ENCODE results near the gene SLC43A2. TPM values are rescaled to one million over a fixed set of nuclear protein-coding genes. Genes with fewer than 3 reads are reported as not detected.
"Not testable (repeated sequence)": the region's sequence is repeated elsewhere in the genome, so short reads cannot be mapped to it uniquely, and the experiment has no call there.

SLC43A2 gene
- total RNA-seq, 3 donors from 2014 or later (not counting 1 experiment from before 2014, with no cell fraction given) = 24.5 to 36.0 (median 30.3) TPM

GRCh38 chr17:1532836-1533602 is 95.6 kb downstream of the SLC43A2 start:
- Mint-ChIP-seq H3K4me3 (no peak overlapping the region), H3K27me3 (ENCODE audit: low read depth in 2 of 2) (no peaks in the 10 kb centered on the region), H3K4me1 (no peaks in the 10 kb centered on the region), H3K9me3 (no peaks in the 10 kb centered on the region), H3K27ac (no peak overlapping the region), H3K36me3 (peaks cover 17% of the 10 kb centered on the region)
- Histone ChIP-seq H3K4me3 (ENCODE audit: low read length) (no peak overlapping the region), H3K4me1 (ENCODE audit: control insufficient read depth, insufficient read depth, low read length) (no peaks in the 10 kb centered on the region), H3K27me3 (ENCODE audit: control insufficient read depth, insufficient read depth, low read length) (no peaks in the 10 kb centered on the region), H3K9me3 (ENCODE audit: control insufficient read depth, insufficient read depth, low read length) (no peaks in the 10 kb centered on the region), H3K27ac (ENCODE audit: low read length) (no peak overlapping the region), H3K36me3 (ENCODE audit: control insufficient read depth, insufficient read depth, low read length) (peaks cover 44% of the 10 kb centered on the region)
- DNase-seq (peak in 1 of 2 donors; percentile 74), ATAC-seq (peak; percentile 61 to 67 (median 66))
- TF ChIP-seq CTCF (IDR thresholded peaks at IDR 0.05) = no peak
- intact Hi-C loops (cut with micrococcal nuclease) = no loop called here
- WGBS (ENCODE audit: insufficient coverage) = 82% methylated on average over 10 of the region's 10 CpGs

- H3K9me3 Mint-ChIP-seq = no peaks in the 10 kb centered on the region
- no peak for ATAC-seq
- Histone ChIP-seq H3K36me3 (ENCODE audit: control insufficient read depth, insufficient read depth, low read length) (peaks cover 33% of the 10 kb centered on the region), H3K27me3 (ENCODE audit: control insufficient read depth, insufficient read depth, low read length) (no peaks in the 10 kb centered on the region), H3K4me1 (ENCODE audit: control insufficient read depth, insufficient read depth, low read length) (no peaks in the 10 kb centered on the region), H3K9me3 (ENCODE audit: control insufficient read depth, insufficient read depth, low read length) (no peaks in the 10 kb centered on the region), H3K4me3 (ENCODE audit: low read length) (no peak overlapping the region), H3K27ac (ENCODE audit: low read length) (no peak overlapping the region)
- no peak overlapping the region for H3K27ac Mint-ChIP-seq
- H3K4me1 Mint-ChIP-seq = no peaks in the 10 kb centered on the region
- intact Hi-C loops (cut with micrococcal nuclease) = no loop called here
- H3K36me3 Mint-ChIP-seq = peaks cover 17% of the 10 kb centered on the region
- no peak for DNase-seq
- no peak for TF ChIP-seq CTCF (IDR thresholded peaks at IDR 0.05)
- H3K4me3 Mint-ChIP-seq = no peak overlapping the region
- WGBS (ENCODE audit: insufficient coverage) = 100% methylated on average over 1 of the region's 2 CpGs
- H3K27me3 Mint-ChIP-seq (ENCODE audit: low read depth in 2 of 2) = no peaks in the 10 kb centered on the region
Measured at GRCh38 chr17:1529863-1530262, 98.8 kb downstream of the SLC43A2 start.

- peaks cover 18% of the 10 kb centered on the region for H3K36me3 ChIP-seq (ENCODE audit: control insufficient read depth, insufficient read depth, low read length)
- H3K27ac Mint-ChIP-seq; H3K27ac ChIP-seq (ENCODE audit: low read length); H3K4me3 Mint-ChIP-seq; H3K9me3 ChIP-seq (ENCODE audit: control insufficient read depth, insufficient read depth, low read length); H3K27me3 ChIP-seq (ENCODE audit: control insufficient read depth, insufficient read depth, low read length); H3K4me1 ChIP-seq (ENCODE audit: control insufficient read depth, insufficient read depth, low read length); H3K36me3 Mint-ChIP-seq; H3K4me1 Mint-ChIP-seq; H3K9me3 Mint-ChIP-seq; H3K4me3 ChIP-seq (ENCODE audit: low read length); intact Hi-C loops (cut with micrococcal nuclease); ATAC-seq; H3K27me3 Mint-ChIP-seq (ENCODE audit: low read depth in 2 of 2): not testable (repeated sequence)
- peak in 1 of 2 donors; percentile 50 for DNase-seq
- 71% methylated on average over 3 of the region's 4 CpGs for WGBS (ENCODE audit: insufficient coverage)
Measured at GRCh38 chr17:1526876-1527275, 101.8 kb downstream of the SLC43A2 start.

GRCh38 chr17:1522626-1523025 is 106.0 kb downstream of the SLC43A2 start:
- H3K27ac ChIP-seq (ENCODE audit: low read length) = no peak overlapping the region
- no peaks in the 10 kb centered on the region for H3K9me3 ChIP-seq (ENCODE audit: control insufficient read depth, insufficient read depth, low read length)
- Mint-ChIP-seq H3K27ac (no peak overlapping the region), H3K27me3 (ENCODE audit: low read depth in 2 of 2) (no peaks in the 10 kb centered on the region), H3K9me3 (no peaks in the 10 kb centered on the region), H3K4me1 (no peaks in the 10 kb centered on the region), H3K4me3 (no peak overlapping the region), H3K36me3 (no peaks in the 10 kb centered on the region)
- no peak for DNase-seq
- intact Hi-C loops (cut with micrococcal nuclease) = no loop called here
- no peak for TF ChIP-seq CTCF (IDR thresholded peaks at IDR 0.05)
- ATAC-seq = no peak
- no peak overlapping the region for H3K4me3 ChIP-seq (ENCODE audit: low read length)
- H3K4me1 ChIP-seq (ENCODE audit: control insufficient read depth, insufficient read depth, low read length) = peaks cover under 1% of the 10 kb centered on the region
- H3K27me3 ChIP-seq (ENCODE audit: control insufficient read depth, insufficient read depth, low read length) = no peaks in the 10 kb centered on the region
- peaks cover 6% of the 10 kb centered on the region for H3K36me3 ChIP-seq (ENCODE audit: control insufficient read depth, insufficient read depth, low read length)
- 98% methylated on average over 5 of the region's 5 CpGs for WGBS (ENCODE audit: insufficient coverage)
